Activated B cell treated with CpG ODN at 0.5 μM for 24 hours (primary cell): ENCODE results near the gene RDH12. TPM values are rescaled to one million over a fixed set of nuclear protein-coding genes. Genes with fewer than 3 reads are reported as not detected.
"Not testable (repeated sequence)": the region's sequence is repeated elsewhere in the genome, so short reads cannot be mapped to it uniquely, and the experiment has no call there.

ENCODE experiments used
- ATAC-seq: fragments of 200-7000 bp; cut with Tn5 transposase; one replicate; pipeline ENCODE4 v1.10.0; 2021; ENCODE audit warnings: low read depth, mild to moderate bottlenecking, moderate library complexity
- CTCF ChIA-PET: fragments of 350-600 bp; sonication (Branson Sonifier 250); formaldehyde crosslinking; loops from one replicate; lab custom pipeline; 2021; ENCODE audit warnings: antibody characterized with exemption; lab: Charles Lee
- POLR2A ChIA-PET: fragments of 350-600 bp; sonication (Branson Sonifier 250); formaldehyde crosslinking; loops from one replicate; lab custom pipeline; 2021; ENCODE audit warnings: antibody characterized with exemption; lab: Charles Lee
- DNase-seq: peaks from one replicate; pipeline ENCODE4 v3.0.0; 2022
- H3K27ac Mint-ChIP-seq: one replicate; pipeline ENCODE4 v1.8.0; 2020; ENCODE audit warnings: mixed read lengths
- H3K27me3 Mint-ChIP-seq: one replicate; pipeline ENCODE4 v1.8.0; 2021; ENCODE audit warnings: mixed read lengths
- H3K36me3 Mint-ChIP-seq: one replicate; pipeline ENCODE4 v1.8.0; 2021; ENCODE audit warnings: low read depth, mixed read lengths
- H3K4me1 Mint-ChIP-seq: one replicate; pipeline ENCODE4 v1.8.0; 2021; ENCODE audit warnings: mixed read lengths
- H3K4me3 Mint-ChIP-seq: one replicate; pipeline ENCODE4 v1.8.0; 2020; ENCODE audit warnings: mild to moderate bottlenecking, mixed read lengths
- H3K9me3 Mint-ChIP-seq: one replicate; pipeline ENCODE4 v1.8.0; 2020; ENCODE audit warnings: mixed read lengths
- intact Hi-C: fragments of 100-400 bp; cut with micrococcal nuclease; formaldehyde crosslinking; loops from one replicate; pipeline ENCODE4 v1.15.1; 2024
- total RNA-seq: library from RNA; stranded (reverse); gene quantifications from 2 replicates; pipeline ENCODE4 v1.2.3, GENCODE V29; 2022
- TF ChIP-seq, protein P1 (sequence below): fragments of 200-600 bp; IDR thresholded peaks from one replicate; pipeline ENCODE4 v1.8.0; 2022; ENCODE audit warnings: antibody characterized with exemption, mild to moderate bottlenecking

The RDH12 gene
- total RNA-seq, 1 donor from 2014 or later, result not detected

DNA sequence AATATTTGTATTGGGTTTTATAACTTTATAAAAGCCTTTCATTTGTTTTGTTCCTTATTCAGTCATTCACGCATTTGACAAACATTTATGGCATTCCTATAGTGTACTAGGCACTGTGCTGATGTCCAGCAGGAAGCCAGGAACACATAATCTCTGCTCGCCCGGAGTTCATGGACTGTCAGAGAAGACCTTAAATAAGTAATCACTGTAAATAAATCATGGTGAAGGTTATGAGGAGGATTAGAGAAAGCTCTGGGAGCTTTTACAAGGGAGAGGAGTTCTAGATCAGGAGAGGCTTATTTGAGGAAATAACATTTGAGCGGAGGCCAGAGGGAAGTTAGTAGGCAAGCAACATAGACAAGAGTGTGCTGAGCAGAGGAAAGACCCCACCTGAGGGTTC lies 4.7 kb upstream of the RDH12 start:
- POLR2A ChIA-PET, result no interaction called here
- TF ChIP-seq, protein P1, sequence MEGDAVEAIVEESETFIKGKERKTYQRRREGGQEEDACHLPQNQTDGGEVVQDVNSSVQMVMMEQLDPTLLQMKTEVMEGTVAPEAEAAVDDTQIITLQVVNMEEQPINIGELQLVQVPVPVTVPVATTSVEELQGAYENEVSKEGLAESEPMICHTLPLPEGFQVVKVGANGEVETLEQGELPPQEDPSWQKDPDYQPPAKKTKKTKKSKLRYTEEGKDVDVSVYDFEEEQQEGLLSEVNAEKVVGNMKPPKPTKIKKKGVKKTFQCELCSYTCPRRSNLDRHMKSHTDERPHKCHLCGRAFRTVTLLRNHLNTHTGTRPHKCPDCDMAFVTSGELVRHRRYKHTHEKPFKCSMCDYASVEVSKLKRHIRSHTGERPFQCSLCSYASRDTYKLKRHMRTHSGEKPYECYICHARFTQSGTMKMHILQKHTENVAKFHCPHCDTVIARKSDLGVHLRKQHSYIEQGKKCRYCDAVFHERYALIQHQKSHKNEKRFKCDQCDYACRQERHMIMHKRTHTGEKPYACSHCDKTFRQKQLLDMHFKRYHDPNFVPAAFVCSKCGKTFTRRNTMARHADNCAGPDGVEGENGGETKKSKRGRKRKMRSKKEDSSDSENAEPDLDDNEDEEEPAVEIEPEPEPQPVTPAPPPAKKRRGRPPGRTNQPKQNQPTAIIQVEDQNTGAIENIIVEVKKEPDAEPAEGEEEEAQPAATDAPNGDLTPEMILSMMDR, result no peak
- no peak for DNase-seq
- Mint-ChIP-seq H3K4me3 (no peak overlapping the region), H3K36me3 (peaks cover 8% of the 10 kb centered on the region), H3K27me3 (no peaks in the 10 kb centered on the region), H3K27ac (no peak overlapping the region), H3K9me3 (no peaks in the 10 kb centered on the region), H3K4me1 (peaks cover 13% of the 10 kb centered on the region)
- intact Hi-C loops, result no loop called here
- CTCF ChIA-PET, result no interaction called here
- no peak for ATAC-seq

DNA sequence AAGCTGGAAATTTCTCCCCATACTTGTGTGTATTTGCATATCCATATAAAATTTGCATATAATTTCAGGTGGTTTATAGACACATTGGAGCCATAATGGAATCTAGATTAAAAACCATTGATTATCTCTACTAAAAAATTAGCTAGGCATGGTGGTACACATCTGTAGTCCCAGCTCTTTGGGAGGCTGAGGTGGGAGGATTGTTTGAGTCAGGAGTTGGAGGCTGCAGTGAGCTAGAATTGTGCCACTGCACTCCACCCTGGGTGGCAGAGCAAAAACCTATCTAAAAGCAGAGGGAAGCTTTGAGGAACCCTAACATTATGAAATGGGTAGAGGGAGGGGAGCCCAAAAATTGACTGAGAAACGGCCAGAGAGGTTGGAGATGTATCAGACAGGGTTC lies 3.5 kb upstream of the RDH12 start:
- H3K27ac Mint-ChIP-seq, result no peak overlapping the region
- no peaks in the 10 kb centered on the region for H3K9me3 Mint-ChIP-seq
- no peak for ATAC-seq
- H3K27me3 Mint-ChIP-seq, result no peaks in the 10 kb centered on the region
- DNase-seq, result no peak
- H3K4me1 Mint-ChIP-seq, result peaks cover 13% of the 10 kb centered on the region
- intact Hi-C loops, result no loop called here
- TF ChIP-seq, protein P1, result no peak
- H3K4me3 Mint-ChIP-seq, result no peak overlapping the region
- H3K36me3 Mint-ChIP-seq, result peaks cover 3% of the 10 kb centered on the region
- POLR2A ChIA-PET, result no interaction called here
- CTCF ChIA-PET, result no interaction called here

DNA sequence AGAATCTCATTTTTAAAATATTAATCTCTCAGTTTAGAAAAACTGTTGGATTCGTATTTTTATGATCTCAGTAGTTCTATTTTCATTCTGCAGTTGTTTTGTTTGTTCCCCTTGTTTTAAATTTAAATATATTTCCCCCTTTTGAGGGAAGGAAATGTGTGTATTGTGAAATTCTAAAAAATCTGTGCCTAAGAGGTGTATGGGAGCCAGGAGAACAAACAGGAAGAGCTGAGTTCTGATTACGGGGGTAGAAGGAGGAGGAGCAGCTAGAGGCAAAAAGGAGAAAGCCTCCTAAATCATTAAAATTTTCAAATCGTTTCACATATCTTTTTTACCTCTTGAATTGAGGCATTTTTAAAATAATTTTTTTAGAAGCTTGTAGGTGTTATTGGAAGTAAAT lies 2.3 kb downstream of the RDH12 start:
- intact Hi-C loops, result loop anchor here (1.0 to 5.0 kb wide), 5 partner anchors 37 to 277 kb away; no protein-coding TSS in a partner anchor
- ChIA-PET CTCF (interaction anchor here (0.7 to 9.2 kb wide), 26 partner anchors 8 to 1344 kb away, joined by 3 to 180 read pairs (median 4); partner anchors contain the start of genes ARG2, PIGH and RDH11), POLR2A (interaction anchor here (0.5 to 1.2 kb wide), 3 partner anchors 120 to 1448 kb away, joined by 5 to 10 read pairs (median 8); no protein-coding TSS in a partner anchor)
- no peaks in the 10 kb centered on the region for H3K36me3 Mint-ChIP-seq
- ATAC-seq (no peak), DNase-seq (no peak)
- no peak overlapping the region for H3K4me3 Mint-ChIP-seq
- no peaks in the 10 kb centered on the region for H3K4me1 Mint-ChIP-seq
- H3K27me3 Mint-ChIP-seq, result no peaks in the 10 kb centered on the region
- TF ChIP-seq, protein P1, result no peak
- no peaks in the 10 kb centered on the region for H3K9me3 Mint-ChIP-seq
- no peak overlapping the region for H3K27ac Mint-ChIP-seq

DNA sequence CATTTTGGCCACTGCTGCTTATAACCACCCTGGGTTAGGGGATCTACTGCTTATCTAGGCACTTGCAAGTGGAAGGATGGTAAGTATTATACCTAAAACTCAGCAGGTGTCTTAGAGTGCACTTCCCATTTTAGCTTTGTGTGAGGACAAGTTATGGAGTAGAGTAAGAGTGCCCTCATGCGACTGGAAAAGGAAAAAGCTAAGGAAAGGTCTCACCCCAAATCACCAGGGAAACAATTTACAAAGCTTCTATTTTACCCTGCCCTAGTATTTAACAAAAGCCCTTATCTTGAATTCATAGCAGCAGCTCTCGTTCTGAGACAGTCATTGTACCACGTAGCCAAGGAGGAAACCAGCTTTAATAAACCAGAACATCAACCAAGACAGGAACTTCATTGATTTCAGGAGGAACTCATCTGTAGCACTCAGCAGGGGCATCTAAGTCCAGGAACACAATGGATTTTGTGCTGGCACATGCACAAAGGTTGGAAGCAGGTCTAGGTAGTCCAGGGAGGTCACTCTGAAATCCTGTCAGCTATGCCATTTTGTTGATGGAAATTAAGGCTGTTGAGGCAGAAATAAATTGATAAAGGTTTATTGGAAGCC lies 2.9 kb downstream of the RDH12 start:
- CTCF ChIA-PET, result interaction anchor here (0.6 to 9.2 kb wide), 28 partner anchors 9 to 1345 kb away, joined by 3 to 180 read pairs (median 4); partner anchors contain the start of genes ARG2, PIGH and RDH11
- H3K36me3 Mint-ChIP-seq, result no peaks in the 10 kb centered on the region

DNA sequence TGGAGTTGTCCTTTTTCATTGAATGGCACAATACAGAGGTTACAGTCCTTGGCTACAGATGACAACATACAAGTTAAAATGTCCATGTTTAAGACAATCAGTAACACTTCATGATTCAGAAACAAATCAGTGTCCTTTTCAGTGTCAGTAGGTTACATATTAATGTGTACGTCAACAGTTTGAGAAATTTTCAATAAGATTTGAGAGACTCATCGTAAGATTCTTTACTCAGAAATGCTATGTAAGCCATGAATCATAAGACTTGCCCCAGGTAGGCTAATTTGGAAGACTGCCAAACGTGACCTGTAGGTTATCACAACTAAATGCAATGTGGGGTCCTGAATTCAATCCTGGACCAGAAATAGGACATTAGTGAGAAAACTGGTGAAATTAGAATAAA lies 3.5 kb downstream of the RDH12 start:
- DNase-seq (no peak), ATAC-seq (no peak)
- ChIA-PET CTCF (interaction anchor here (0.6 to 9.2 kb wide), 14 partner anchors 13 to 285 kb away, joined by 3 to 180 read pairs (median 8); partner anchors contain the start of genes ARG2 and PIGH), POLR2A (no interaction called here)
- no peak overlapping the region for H3K4me3 Mint-ChIP-seq
- peaks cover 4% of the 10 kb centered on the region for H3K9me3 Mint-ChIP-seq
- TF ChIP-seq, protein P1, result no peak
- intact Hi-C loops, result loop anchor here (2.0 kb wide), 1 partner anchor 178 kb away; no protein-coding TSS in a partner anchor
- no peaks in the 10 kb centered on the region for H3K36me3 Mint-ChIP-seq
- H3K27me3 Mint-ChIP-seq, result no peaks in the 10 kb centered on the region
- H3K27ac Mint-ChIP-seq, result no peak overlapping the region
- H3K4me1 Mint-ChIP-seq, result no peaks in the 10 kb centered on the region

More for the DNA sequence above, 2.9 kb downstream of the RDH12 start:
- DNase-seq, result no peak
- POLR2A ChIA-PET, result interaction anchor here (0.5 to 1.2 kb wide), 4 partner anchors 105 to 1448 kb away, joined by 4 to 10 read pairs (median 6); partner anchors contain the start of gene PIGH
- H3K27me3 Mint-ChIP-seq, result no peaks in the 10 kb centered on the region
- no peaks in the 10 kb centered on the region for H3K4me1 Mint-ChIP-seq
- TF ChIP-seq, protein P1, result no peak
- H3K4me3 Mint-ChIP-seq, result no peak overlapping the region
- peak; percentile 81 for ATAC-seq
- H3K9me3 Mint-ChIP-seq, result no peaks in the 10 kb centered on the region
- H3K27ac Mint-ChIP-seq, result no peak overlapping the region
- intact Hi-C loops, result loop anchor here (1.0 to 5.0 kb wide), 5 partner anchors 37 to 277 kb away; no protein-coding TSS in a partner anchor

DNA sequence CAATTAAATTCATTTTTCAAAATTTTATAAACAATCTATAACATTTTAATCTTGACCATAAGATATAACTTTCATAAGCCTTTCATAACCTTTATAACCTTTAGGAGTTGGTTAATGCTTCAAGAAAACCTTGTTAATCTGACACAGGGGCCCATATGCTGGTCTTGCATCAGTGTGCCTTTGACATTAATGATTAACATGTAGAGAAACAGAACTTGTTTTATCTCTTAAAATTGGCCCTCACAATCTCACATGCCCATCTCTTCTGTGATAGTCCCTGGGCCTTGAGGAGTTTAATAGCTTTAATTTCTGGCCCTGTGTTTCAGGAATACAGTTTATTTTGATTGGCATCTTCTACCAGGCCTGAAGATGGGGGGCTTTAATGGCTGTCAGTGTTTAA lies 7.7 kb downstream of the RDH12 start:
- CTCF ChIA-PET, H3K36me3 Mint-ChIP-seq, H3K27me3 Mint-ChIP-seq, ATAC-seq, H3K4me1 Mint-ChIP-seq, DNase-seq, intact Hi-C loops, H3K9me3 Mint-ChIP-seq, H3K27ac Mint-ChIP-seq, H3K4me3 Mint-ChIP-seq, POLR2A ChIA-PET: not testable (repeated sequence)

DNA sequence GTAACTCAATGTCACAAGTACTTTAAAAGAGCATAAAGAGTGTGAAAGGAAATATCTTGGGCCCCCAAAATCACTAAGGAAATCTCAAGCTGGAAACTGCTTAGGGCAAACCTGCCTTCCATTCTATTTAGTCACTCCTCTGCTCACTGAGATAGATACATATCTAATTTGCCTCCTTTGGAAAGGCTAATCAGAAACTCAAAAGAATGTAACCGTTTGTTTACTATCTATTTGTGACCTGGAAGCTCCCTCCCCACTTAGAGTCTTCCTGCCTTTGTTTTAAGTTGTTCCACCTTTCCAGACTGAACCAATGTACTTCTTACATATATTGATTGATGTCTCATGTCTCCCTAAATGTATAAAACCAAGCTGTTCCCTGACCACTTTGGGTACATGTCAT lies 8.1 kb downstream of the RDH12 start:
- H3K36me3 Mint-ChIP-seq, H3K9me3 Mint-ChIP-seq, H3K27ac Mint-ChIP-seq, POLR2A ChIA-PET, DNase-seq, H3K4me3 Mint-ChIP-seq, H3K27me3 Mint-ChIP-seq, ATAC-seq, H3K4me1 Mint-ChIP-seq, intact Hi-C loops: not testable (repeated sequence)
- CTCF ChIA-PET, result interaction anchor here (1.5 kb wide), 1 partner anchor 138 kb away, joined by 4 read pairs; no protein-coding TSS in a partner anchor
